ENCODE measurements around the gene ARSG.
"Not testable (repeated sequence)": the region's sequence is repeated elsewhere in the genome, so short reads cannot be mapped to it uniquely, and the experiment has no call there.

The ARSG gene

DNA sequence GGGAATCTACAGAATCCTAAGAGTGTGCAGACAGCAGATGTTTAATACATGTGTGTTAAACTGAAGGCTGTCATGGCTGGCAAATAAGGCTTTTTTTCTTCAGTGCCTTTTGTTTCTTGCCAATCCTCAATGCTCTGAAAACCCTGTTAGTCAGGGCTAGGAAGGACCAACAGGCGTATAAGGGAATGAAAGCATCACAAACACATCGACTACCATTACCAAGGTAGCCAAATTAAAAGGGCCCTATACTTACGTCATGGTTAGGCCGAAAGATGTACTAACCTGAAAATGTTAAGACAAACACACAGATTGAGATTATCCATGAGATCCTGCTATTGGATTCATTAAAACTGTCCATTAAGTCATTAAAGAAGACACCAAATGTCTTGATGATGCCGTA, 13.5 kb upstream of the ARSG start:
- no peak for DNase-seq (ENCODE audit: low read depth in 2 of 2)

DNA sequence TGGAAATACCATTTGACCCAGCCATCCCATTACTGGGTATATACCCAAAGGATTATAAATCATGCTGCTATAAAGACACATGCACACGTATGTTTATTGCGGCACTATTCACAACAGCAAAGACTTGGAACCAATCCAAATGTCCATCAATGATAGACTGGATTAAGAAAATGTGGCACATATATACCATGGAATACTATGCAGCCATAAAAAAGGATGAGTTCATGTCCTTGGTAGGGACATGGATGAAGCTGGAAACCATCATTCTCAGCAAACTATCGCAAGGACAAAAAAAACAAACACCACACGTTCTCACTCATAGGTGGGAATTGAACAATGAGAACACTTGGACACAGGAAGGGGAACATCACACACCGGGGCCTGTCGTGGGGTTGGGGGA, 9.3 kb upstream of the ARSG start:
- not testable (repeated sequence) for DNase-seq (ENCODE audit: low read depth in 2 of 2)

DNA sequence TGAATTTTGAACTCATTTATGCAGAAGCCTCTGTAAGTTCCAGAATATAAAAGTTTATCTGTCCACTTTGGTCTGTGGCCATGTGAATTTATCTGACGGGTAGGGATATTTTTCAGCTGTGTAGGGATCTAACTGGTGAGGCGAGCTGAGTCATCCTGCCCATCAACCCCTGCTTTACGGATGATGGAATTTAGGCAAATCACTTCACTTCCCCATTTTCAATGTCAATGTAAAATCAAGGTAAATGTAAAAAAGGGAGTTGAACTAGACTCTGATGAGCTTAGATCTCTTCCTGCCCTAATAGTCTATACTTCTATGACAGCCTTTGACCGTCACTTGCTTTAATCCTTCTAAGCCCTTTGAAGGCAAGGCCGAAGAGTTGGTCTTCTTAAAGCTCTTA, 2.9 kb upstream of the ARSG start:
- no peak for DNase-seq (ENCODE audit: low read depth in 2 of 2)

DNA sequence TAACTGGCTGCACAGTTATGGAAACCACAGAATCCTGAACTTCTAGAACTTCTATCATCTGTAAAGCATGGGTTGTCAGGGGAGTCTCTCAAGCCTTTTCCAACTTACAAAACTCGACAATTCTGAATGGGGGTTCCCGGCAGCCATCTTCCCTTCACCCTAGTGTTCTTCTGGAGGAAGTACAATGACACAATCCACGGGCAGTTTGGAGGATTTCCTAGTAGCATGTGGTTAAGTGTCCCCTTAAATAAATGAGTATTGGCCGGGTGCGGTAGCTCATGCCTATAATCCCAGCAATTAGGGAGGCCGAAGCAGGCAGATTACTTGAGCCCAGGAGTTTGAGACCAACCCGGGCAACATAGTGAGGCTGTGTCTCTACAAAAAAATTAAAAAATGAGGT, 2.5 kb upstream of the ARSG start:
- DNase-seq (ENCODE audit: low read depth in 2 of 2) = no peak

- DNase-seq (ENCODE audit: low read depth in 2 of 2) = no peak
Observed at GRCh38 chr17:68289473-68289872, 1.8 kb upstream of the ARSG start.

DNA sequence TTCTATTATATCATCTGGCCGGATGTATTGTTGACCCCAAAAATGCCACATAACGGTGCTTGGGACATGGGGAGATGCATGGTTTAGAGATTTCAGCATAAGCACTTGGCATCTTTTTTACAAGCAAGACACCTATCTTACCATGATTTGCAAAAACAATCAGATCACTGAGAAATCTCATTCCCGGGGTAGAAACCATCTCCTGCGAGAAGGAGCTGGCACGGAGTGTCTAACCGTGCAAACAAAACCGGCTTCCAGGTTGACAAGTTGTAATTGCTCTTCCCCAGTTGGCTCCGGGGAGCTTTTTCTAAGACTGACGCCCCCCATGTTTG, 1.4 kb upstream of the ARSG start:
- DNase-seq (ENCODE audit: low read depth in 2 of 2) = no peak

DNA sequence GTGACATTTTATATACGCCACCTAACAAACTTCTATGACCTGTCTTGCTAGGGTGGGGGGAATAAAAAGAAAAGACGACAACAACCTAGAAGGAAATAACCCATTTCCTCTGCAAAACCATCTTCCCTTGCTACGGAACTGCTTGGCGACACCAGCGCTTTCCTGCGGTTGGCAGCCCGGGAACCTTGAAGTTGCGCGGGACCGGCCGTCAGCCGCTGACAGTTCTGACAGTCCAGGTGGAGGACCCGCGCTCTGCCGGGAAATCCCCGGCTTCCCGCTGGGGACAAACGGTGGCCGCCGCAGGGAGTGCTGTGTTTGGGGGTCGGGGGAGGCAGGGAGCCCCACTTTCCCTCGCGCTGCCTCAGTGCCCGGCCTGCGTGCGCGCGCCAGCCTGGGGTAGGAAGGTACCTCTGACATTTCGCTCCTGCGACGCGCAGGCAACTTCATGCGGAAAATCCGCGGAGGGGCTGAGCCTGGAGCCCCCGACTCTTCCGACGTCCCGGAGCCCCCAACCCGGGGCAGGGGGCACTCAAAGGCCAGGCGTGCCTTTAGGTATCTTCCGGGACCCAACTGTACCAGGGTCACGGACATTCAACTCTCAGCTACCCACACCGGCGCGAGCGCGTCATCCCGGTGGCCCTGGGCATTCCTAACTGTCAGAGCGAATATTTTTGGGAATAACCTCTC, 884 bp upstream of the ARSG start:
- no peak for DNase-seq (ENCODE audit: low read depth in 2 of 2)

GRCh38 chr17:68291836-68292688, 767 bp downstream of the ARSG start:
- peak; percentile 65 to 81 for DNase-seq (ENCODE audit: low read depth in 2 of 2)

- no peak for DNase-seq (ENCODE audit: low read depth in 2 of 2)
Observed at GRCh38 chr17:68292689-68293040, 1.4 kb downstream of the ARSG start.

DNA sequence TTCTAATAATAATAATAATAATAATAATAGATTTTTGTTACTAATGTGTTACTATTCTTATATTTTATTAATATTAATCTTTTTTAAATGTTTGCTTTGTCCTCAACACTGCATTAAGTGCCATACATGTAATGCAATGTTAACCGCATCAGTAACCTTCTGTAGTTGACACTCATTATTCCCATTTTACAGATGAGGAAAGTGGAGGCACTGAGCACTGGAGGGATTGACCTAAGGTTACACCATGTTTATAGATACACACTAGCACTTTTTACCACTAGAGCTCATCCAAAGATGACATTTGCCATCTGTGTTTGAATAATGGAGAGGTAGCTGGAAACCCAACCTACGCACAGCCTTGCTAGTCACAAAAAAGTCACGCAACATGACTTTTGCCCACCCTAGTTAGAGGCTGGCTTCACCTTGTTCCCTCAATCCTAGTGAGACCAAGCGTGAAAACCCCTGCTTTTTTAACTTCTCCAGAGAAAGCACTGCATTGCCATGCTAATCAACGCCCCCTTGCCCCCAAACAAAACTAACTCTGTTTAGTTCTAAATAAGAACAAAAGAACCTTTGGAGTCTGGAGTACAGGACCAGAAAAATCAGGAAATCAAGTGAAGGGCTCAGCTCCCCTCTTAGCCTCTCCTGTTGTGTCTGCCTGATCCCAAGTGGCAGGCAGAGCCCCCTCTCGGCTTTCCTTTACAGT, 2.3 kb downstream of the ARSG start:
- no peak for DNase-seq (ENCODE audit: low read depth in 2 of 2)

DNA sequence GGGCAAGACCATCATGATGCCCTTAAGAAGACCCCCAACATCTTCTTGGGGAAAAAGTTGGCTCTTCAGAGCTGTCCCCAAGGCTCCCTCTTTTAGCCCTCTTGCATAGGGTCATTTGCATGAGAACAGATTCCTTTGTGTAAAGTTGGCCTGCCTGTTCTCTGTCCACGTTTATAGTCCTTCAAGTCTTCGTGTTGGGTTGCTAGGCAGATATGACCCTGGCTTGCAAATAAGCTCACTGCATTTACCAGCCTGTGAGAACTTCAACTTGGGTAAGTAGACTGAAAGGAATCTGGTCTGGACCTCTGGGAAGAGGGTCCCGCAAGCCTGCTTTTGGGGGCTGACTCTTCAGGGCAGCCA, 2.9 kb downstream of the ARSG start:
- no peak for DNase-seq (ENCODE audit: low read depth in 2 of 2)

DNA sequence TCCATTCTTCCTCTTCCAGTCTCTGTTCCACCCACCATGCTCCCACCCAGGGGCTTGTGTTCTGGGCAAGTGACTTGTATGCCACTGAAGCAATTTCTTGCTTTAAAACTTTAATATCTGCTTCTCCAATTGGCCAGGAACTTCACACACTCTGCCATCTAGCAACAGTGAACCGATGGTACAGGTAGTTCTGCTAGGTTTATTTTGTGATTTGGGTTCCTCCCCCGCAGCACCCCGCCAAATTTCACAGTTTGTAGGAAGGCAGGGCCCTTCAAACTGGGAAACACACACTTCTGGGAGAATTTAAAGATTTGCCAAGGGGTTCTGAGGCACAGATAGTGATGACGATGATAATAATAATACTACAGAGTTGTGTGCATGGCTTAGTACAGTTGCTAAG, 3.3 kb downstream of the ARSG start:
- DNase-seq (ENCODE audit: low read depth in 2 of 2) = no peak

GRCh38 chr17:68295086-68295485, 3.8 kb downstream of the ARSG start:
- DNase-seq (ENCODE audit: low read depth in 2 of 2) = no peak

DNA sequence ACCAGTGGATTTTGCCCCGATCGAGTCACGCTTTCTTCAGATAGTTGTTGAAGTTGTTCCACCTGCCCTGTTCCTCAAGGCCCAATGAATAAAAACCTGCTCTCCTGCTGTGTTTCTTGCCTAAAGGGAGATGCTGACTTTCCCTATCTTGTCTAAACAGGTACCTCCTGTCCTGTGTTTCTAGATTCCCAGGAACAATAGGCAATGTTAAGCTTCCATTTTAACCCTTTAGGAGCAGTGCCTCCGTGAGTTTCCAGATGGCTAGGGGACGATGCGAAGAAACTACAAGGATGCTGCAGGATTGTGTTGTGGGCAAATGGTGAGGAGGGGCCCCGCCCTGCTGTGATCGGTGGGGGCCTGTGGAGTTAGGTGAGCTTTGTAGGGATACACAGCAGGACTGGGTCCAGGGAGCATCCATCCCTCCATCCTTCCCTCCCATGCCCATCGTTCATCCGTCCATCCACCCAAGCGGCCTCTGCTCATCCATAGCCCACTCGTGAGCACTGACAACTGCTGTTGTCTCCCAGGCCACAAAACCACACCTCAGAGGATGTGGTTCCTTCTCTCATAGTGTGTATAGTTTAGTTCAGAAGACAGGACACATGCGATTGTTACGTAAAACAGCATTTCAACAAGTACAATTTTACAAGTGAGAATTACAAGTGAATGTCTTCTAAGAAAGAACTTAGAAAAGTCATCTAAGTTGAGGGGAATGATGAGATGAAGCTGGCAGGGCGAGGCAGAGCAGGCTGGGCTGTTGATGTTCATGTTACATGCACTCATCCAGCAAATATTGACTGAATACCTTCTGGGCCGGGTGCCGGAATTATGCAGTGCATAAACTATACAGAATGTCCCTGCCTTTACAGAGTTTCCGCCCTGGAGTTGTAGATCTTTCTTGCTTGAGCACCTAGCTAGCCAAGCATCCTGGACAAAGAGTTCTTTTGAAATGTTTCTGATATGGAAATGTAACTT, 5.2 kb downstream of the ARSG start:
- no peak for DNase-seq (ENCODE audit: low read depth in 2 of 2)

DNA sequence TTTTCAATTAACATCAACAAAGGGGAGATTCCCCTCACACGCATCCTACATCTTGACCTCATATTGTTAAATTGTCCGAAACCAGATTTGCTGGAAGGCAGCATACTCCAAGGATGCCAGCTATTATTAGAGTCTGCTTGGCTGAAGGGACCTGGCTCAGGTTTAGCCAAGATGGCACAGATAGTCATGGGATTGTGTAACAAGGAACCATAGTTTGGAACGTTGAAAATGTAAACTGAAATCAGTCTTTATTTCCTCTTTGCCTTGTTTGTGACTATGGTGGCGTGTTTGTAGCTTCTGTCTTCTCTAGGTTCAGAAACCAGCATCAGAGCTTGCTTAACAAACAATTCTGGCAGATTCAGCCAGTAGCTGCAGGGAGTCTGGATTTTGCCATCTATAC, 5.9 kb downstream of the ARSG start:
- no peak for DNase-seq (ENCODE audit: low read depth in 2 of 2)

DNA sequence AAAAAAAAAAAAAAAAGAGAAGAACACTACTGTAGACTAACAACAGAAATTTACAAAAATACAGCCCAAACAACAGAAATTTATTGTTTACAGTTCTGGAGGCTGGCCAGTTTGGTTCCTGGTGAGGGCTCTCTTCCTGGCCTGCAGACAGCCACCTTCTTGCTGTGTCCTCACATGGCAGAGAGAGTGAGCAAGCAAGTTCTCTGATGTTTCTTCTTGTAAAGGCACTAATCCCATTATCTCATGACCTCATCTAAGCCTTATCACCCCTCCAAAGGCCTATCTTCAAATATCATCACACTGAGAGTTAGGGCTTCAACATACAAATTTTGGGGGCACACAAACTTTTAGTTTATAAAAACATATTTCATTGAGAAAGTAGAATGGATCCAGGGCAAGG, 7.3 kb downstream of the ARSG start:
- no peak for DNase-seq (ENCODE audit: low read depth in 2 of 2)

DNA sequence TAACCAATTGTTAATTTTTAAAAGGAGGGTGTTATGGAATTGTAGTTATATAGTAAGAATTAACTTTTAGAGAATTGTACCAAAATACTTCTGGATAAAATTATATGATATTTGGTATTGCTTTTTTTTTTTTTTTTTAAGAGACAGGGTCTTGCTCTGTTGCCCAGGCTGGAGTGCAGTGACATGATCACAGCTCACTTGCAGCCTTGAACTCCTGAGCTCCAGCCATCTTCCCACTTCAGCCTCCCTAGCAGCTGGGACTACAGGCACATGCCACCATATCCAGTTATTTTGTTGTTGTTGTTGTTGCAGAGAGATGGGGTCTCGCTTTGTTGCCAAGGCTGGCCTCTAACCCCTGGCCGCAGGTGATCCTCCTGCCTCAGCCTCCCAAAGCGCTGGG, 8.5 kb downstream of the ARSG start:
- DNase-seq (ENCODE audit: low read depth in 2 of 2) = no peak

GRCh38 chr17:68301438-68301959, 10.2 kb downstream of the ARSG start:
- no peak for DNase-seq (ENCODE audit: low read depth in 2 of 2)

- DNase-seq (ENCODE audit: low read depth in 2 of 2) = no peak
Observed at GRCh38 chr17:68302066-68302564, 10.8 kb downstream of the ARSG start.

DNA sequence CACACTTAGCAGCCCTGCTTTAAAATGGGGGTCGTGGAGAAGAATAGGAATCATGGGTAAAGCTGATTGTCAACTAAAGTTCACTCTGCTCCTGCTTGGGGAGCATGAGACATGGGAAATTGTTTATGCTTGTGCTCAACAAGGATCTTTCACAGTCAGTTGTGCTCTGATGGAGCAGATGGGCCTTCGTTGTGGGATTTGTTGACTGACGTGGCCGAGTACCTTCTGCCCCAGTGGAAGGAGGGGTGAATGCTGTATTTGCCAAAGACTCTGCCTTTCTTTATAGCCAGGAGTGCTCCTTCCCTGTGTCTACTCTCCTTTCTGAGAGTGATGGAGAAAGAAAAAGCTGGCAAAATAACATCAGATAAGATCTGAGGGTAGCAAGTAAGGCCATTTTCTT, 11.4 kb downstream of the ARSG start:
- no peak for DNase-seq (ENCODE audit: low read depth in 2 of 2)

DNA sequence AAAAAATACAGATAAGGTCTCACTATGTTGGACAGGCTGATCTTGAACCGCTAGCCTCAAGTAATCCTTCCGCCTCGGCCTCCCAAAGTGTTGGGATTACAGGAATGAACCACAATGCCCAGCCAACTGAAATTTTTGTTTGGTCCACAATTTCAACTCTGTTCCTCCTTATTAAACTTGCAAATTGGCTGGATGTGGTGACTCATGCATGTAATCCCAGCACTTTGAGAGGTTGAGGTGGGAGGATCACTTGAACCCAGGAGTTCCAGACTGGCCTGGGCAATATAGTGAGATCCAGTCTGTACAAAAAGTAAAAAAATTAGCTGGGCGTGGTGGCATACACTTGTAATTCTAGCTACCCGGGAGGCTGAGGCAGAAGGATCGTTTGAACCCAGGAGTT, 13.4 kb downstream of the ARSG start:
- no peak for DNase-seq (ENCODE audit: low read depth in 2 of 2)

DNA sequence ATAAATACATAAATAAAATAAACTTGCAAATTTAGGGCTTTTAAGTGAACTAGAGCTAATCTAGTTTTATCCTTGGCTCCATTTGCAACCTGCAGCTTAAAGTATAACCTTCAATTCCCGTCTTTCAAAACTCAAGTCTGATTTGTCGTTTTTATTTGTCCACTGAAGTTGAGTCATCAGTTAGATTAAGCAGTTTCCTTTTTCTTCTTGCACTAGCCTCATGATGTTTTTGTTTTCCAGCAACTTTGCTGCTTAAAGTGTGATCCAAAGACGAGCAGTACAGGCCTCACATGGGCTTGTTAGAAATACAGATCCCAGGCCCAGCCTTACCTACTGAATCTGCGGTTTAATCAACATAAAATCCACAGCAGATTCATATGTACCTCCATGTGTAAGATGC, 13.8 kb downstream of the ARSG start:
- no peak for DNase-seq (ENCODE audit: low read depth in 2 of 2)
